DMS153 treated with DMSO at 0.1 percent for 48 hours (cell line): ENCODE results near the gene MYLK4.

Experiments used
- DNase-seq: peaks from one replicate; lab custom pipeline; 2025; ENCODE audit not compliant: unreplicated experiment; lab: John Stamatoyannopoulos, UW

The MYLK4 gene

DNA sequence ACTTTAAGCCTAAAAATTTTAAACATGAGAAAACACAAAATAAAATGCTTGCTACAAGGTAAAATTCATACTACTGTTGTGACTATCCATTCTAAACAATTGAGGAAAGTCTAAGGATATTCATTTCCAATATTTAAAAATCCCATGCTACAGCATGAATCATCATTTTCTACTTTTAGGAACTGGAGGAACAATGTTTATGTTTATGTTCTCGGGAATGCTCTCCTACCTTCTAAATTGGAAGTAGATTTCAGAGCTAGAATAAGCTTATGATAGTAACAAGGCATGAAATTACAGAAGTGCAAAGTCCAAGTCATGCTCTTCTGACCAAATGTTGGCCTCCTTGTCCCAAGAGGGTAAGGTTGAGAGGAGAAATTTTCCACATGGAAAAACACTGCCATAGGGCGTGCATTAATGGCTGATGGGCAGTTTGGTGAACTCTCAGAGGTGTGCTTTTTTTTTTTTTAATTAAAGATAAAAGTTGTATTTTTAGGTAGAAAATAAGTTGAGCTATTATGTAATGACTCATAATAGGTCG is 6.0 kb upstream of the MYLK4 start:
- DNase-seq, result no peak

- no peak for DNase-seq
Measured at GRCh38 chr6:2756241-2756640, 5.5 kb upstream of the MYLK4 start.

DNA sequence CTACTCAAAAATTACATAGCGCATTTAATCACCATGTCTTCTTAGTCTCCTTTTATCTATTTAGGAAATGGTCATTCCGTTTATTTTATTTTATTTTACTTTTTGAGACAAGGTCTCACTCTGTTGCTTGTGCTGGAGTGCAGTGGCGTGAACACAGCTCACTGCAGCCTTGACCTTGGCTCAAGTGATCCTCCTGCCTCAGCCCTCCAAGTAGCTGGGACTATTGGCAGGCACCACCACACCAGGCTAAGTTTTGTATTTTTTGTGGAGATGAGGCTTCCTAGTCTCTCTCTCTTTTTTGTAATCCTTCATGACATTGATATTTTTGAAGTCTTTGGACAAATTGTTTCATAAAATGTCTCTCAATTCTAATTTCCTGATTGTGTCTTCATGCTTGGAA is 4.7 kb upstream of the MYLK4 start:
- no peak for DNase-seq

GRCh38 chr6:2754911-2755310 is 4.2 kb upstream of the MYLK4 start:
- DNase-seq, result no peak

DNA sequence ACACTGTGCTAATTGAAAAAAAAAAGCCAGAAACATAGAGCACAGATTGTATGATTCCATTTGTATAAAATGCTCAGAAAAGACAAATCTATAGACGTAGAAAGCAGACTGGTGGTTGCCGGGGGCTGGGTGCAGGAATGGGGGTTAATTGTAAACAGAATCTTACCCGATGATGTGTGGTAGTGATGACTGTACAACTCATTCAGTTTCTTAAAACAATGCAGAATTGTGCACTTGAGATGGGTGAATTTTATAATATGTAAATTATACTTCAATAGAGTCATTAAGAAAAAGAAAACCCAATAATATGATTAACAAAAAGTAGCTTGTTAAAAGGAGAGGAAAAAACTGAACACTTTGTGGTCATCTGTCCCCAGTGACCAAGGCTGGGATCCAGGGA is 3.7 kb upstream of the MYLK4 start:
- no peak for DNase-seq

GRCh38 chr6:2753743-2754142 is 3.0 kb upstream of the MYLK4 start:
- DNase-seq, result no peak

DNA sequence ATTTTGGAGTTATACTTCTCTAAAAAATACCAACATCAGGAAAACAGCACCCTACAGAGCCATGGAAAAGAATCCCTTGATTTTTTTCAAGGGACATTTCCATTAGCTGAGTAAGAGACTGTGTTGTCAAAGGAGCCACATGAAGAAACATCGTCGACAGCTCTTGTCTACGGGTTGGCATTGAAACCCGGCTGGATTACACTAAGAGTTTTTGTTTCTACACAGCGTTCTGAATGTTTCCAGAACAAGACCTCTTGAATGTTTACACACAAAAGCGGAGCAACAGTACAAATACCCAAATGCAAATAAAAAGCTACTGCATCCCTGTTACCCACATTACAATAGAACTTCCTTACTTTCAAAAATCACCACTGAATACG is 2.4 kb upstream of the MYLK4 start:
- no peak for DNase-seq

DNA sequence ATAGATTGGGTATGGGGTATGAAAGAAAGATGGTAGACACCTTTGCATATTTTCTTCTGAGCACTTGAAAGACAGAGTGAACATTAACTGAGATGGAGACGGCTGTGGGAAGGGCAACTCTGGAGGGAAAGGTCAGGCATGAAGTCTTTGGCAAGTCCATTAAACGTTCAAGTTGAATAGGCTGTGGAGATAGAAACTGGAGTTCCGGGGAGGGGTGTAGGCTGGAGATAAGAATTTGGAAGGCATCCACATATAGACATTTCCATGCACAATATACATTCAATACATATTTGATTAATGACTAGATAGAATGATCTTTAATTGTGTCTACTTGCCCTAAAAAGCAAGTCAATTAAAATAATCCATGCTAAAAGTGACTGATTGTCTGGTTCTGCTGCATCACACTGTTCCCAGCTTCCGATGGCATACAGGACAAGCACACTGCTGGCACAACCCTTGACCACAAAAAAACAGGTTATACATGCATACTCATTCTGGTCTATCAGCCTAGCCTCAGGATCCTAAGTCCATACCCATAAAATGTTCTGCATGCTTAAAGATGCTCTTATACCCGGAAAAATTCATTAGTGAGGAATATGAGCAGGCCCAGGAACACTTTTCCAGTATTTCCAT is 1.9 kb upstream of the MYLK4 start:
- DNase-seq, result no peak

- no peak for DNase-seq
Measured at GRCh38 chr6:2751871-2752270, 1.1 kb upstream of the MYLK4 start.

DNA sequence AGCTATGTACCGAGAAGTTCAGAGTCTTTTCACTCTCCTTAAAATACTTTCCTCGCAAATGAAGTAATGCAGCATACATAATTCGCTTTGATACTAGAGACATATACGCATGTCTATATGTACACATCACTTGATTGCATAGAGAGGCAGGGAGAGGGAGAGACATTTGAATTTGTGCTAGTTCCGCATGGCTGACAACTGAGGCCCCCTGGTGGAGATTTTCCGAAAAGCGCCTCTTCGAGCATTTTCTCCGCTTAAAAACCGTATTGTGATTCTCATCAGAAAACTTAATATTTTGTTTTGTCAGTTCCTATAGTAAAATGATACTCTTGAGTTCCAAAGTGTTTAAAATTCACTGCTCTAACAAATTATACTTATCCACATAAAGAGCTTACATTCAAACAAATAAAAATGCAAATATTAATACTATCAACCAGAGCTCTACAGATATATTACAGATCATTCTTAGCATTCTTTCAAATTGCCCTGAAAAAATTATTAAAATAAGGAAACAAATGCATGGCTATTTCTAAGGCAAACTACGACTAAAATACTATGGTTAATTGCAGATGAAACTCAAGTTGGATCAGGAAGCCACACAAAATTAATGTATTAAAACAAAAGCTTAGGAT is 637 bp downstream of the MYLK4 start:
- no peak for DNase-seq

GRCh38 chr6:2748183-2748582 is 2.5 kb downstream of the MYLK4 start:
- DNase-seq, result no peak

DNA sequence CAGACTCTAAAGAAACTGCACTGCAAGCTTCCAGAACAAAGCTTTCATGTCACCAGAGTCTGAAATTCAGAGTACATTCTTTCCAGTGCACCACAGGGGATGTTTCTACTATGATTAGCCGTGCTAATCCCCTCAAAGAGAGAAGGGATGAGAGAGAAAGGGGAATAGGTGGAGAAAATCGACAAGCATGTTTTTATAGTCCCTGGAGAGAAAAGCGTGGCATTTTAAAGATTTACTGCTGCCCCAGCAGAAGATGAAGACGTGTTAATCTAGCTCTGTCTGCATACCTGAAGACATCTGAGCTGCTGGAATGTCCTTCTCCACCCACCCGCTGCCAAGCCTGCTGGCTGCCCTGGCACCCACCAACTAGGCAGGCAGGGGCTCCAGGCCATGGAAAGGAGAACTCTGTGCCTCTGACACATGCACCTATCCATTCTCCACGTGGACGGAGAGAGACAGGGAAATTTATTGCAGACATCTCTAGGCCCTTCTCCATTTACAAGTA is 4.1 kb downstream of the MYLK4 start:
- DNase-seq, result no peak

GRCh38 chr6:2745246-2745645 is 5.5 kb downstream of the MYLK4 start:
- DNase-seq, result no peak

GRCh38 chr6:2744778-2745177 is 5.9 kb downstream of the MYLK4 start:
- no peak for DNase-seq

- DNase-seq, result no peak
Measured at GRCh38 chr6:2744209-2744771, 6.4 kb downstream of the MYLK4 start.

GRCh38 chr6:2743280-2744208 is 7.2 kb downstream of the MYLK4 start:
- DNase-seq, result no peak

DNA sequence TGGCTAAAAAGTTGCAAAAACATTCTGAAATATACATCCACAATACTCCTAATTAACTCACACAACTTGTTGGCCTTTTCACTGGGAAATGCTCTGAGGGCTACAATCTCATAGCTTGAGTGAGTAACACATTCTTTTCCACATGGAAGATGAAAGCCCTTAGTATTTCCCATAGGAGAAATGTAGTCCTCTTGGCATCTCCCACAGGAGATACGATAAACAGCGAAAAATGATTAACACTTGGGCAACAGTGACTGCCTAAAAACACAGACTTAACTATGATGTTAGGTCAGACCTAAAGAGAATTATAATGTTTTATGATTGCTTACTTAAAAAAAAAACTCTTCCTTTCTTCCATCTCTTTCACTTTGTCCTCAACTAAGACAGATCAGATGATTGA is 9.0 kb downstream of the MYLK4 start:
- no peak for DNase-seq

- DNase-seq, result no peak
Measured at GRCh38 chr6:2740581-2740980, 10.1 kb downstream of the MYLK4 start.

DNA sequence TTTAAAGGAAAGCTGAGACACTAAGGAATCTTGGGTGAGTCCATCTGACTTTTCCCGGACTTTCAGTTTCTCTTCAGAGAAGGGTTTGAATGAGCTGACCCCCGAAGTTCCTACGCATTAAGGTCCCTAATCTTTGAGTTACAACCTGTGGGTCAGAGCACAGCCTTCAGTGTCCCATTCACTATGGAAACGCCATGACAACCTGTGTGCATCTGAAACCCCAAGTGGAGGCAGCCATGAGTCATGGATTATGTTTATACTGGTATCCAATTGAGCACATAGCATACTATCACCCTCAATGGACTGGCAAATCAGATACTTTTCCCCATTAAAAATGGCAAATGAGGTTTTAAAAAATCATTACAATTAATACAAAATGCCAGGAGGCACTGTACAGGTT is 11.4 kb downstream of the MYLK4 start:
- DNase-seq, result no peak

DNA sequence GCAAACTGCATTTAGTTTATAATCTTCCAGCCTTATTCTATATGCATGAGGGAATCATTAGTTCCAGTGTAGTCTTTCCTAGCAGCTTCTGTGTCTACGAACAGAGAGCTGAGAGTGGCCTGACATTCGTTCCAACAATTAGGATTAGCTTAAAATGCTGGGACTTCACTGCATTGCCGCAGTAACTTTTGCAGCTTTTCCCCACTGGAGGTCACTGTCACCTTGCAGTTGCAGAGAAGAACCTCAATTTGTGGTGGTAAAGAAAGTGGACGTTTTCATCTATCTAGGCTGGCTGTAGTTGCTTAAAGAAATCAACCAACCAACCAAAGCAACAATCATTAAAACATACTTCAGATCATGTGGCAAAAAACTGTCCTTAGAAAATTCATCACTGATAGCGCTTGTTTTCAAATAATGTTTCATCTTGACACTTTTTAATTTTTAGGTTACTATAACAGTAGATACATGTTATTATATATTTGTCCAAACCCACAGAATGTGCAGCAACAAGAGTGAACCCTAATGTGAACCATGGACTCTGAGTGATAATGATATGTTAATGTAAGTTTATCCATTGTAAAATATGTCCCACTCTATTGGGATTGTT is 12.2 kb downstream of the MYLK4 start:
- peak; percentile 8 for DNase-seq

- DNase-seq, result no peak
Measured at GRCh38 chr6:2737885-2738284, 12.8 kb downstream of the MYLK4 start.
